Activated CD8-positive, alpha-beta memory T cell treated with anti-CD3 and anti-CD28 coated beads for 1 hour (primary cell): ENCODE results near the gene BAX.
A peak's percentile ranks its signal among the peaks of the same experiment; 100 is the strongest.
"Not testable (repeated sequence)": the region's sequence is repeated elsewhere in the genome, so short reads cannot be mapped to it uniquely, and the experiment has no call there.

Experiments
- DNase-seq, 2 donors: peaks; one replicate each; pipeline ENCODE4 v3.0.0-alpha.2; 2020; ENCODE audit warnings: low read depth in 1 of 2; ENCODE audit errors: extremely low read depth in 1 of 2

The BAX gene

DNA sequence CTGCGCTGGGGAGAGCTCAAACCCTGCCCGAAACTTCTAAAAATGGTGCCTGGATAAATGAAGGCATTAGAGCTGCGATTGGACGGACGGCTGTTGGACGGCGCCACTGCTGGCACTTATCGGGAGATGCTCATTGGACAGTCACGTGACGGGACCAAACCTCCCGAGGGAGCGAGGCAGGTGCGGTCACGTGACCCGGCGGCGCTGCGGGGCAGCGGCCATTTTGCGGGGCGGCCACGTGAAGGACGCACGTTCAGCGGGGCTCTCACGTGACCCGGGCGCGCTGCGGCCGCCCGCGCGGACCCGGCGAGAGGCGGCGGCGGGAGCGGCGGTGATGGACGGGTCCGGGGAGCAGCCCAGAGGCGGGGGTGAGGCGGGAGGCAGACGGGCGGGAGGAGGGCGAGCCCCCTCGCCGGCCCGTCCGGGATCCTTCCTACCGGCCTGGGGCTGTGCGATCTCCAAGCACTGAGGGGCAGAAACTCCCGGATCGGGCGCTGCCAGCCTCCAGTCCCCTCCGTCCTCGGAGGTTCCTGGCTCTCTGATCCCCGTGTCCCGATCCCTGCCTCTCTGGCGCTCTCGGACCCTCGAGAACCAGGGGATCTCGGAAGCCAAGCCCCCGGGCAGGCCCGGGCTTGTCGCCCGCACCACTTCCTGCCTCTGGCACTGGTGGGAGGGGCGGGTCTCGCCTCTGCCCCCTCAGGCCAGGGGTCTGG is at the start of gene BAX:
Gene BAX, plus strand, starts transcription at position 281 of the 713 bp plus-strand sequence. Its CDS starts 54 bp downstream, at position 335.
- peak; percentile 35 to 77 for DNase-seq

DNA sequence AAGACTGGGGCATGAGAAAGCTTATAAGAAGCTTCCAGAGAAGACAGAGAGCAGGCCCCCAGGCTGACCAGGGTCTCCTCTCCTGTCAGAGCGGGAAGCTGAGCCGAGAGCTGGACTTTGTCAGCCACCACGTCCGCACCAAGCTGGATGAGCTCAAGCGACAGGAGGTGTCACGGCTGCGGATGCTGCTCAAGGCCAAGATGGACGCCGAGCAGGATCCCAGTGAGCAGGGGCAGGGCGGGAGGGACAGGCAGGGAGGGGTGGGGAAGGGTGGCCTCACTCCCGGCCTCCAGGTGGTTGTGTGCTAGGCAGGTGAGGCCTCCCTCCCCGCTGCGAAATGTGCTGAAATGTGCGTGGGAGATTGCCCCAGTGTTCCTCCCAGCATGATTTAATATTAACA is 49.0 kb upstream of the BAX start:
- DNase-seq = no peak

DNA sequence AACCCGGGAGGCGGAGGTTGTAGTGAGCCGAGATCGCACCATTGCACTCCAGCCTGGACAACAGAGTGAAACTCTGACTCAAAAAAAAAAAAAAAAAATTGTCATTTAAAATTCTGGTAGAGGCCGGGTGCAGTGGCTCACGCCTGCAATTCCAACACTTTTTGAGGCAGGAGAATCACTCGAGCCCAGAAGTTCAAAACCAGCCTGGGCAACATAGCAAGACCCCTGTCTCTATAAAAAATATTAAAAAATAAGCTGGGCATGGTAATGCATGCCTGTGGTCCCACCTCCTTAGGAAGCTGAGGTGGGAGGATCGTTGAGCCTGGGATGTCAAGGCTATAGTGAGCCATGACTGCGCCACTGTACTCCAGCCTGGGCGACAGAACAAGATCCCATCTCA is 48.4 kb upstream of the BAX start:
- DNase-seq = no peak

DNA sequence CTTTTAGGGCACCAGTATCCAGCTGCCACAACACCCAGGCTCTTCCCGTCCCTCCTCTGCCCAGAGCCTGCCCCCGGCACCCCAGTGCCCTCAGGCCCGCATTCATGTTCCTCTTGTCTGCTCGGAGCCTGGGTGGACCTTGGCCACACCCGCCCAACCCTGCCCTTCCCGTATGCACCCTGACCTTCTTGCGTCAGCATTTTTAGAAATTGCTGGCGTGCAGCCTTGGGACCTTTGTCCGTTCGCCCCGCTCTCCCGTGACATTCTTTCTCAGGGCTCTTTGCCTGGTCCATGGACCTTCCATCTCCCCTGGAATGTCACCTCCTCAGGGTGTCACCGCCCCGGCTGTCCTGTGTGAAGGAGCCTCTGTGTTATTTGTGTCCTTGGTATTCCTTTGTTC is 47.0 kb upstream of the BAX start:
- DNase-seq = no peak

- DNase-seq = not testable (repeated sequence)
These were observed 45.1 kb upstream of the BAX start for GRCh38 chr19:48909424-48910077.

GRCh38 chr19:48910803-48911202 is 43.9 kb upstream of the BAX start:
- DNase-seq = no peak

GRCh38 chr19:48913114-48913889 is 41.4 kb upstream of the BAX start:
- no peak for DNase-seq

DNA sequence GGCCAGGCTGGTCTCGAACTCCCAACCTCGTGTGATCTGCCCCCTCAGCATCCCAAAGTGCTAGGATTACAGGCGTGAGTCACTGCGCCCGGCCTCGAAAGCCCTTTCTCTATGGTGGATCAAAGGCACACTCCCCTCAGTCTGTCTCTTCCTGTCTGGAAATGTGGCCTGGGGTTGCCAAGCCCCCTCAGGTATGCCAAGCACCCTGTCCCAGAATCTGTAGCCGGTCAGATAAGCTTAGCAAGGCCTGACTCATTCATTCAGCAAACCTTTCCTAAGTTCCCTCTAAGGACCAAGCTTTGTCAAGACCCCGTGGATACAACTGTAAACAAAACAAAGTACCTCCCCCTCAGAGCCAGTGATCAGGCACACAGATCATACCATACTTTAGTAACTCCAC is 40.5 kb upstream of the BAX start:
- no peak for DNase-seq

DNA sequence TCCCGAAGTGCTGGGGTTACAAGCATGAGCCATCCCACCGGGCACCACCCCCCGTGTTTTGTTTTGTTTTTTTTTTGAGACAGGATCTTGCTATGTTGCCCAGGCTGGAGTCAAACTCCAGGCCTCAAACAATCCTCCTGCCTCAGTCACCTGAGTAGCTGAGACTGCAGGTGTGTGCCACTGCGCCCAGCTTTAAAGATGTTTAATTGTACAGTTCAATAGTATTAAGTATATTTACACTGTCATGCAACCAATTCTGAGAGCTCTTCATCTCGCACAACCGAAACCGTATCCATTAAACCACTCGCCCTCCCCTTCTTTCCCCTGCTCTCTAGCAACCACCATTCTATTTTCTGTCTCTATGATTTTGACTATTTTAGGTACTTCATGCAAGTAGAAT is 38.9 kb upstream of the BAX start:
- DNase-seq = no peak

DNA sequence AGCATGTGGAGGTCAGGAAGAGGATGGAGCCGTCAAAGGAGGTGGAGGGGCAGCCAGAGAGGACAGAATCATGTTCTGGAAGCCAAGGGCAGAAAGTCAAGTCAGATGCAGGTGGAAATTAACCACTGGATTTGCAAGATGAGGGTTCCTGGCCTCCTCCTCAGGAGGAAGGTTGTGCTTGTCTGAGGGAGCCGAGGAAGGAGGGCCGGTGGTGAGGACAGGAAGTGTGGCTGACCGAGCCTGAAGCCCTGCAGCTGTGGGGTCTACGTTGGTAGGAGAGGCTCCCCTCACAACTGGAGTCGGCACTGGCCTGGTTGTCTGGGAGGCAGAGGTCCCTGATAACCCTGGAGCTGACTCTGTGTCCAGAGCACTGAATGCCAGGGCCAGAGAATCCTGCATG is 36.6 kb upstream of the BAX start:
- DNase-seq = no peak

DNA sequence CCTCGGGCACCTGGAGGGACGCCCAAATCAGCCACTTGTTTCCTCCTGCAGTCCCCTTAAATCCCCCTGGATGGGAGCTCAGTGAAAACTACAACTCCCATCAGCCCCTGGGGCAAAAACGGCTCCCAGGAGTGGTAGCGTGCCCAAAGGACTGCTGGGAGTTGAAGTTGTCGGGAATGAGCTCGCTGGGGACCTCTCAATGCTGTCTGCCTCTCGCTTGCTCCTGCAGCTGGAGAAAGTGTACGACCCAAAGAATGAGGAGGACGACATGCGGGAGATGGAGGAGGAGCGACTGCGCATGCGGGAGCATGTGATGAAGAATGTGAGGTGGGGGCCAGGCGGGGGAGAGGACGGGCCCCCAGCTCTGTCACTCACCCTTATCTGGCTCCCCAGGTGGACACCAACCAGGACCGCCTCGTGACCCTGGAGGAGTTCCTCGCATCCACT is 35.9 kb upstream of the BAX start:
- DNase-seq = no peak

- DNase-seq = not testable (repeated sequence)
These were observed 35.4 kb upstream of the BAX start for GRCh38 chr19:48919271-48919670.

GRCh38 chr19:48920949-48921348 is 33.7 kb upstream of the BAX start:
- DNase-seq = no peak

GRCh38 chr19:48921721-48922500 is 32.8 kb upstream of the BAX start:
- DNase-seq = no peak

- no peak for DNase-seq
These were observed 31.9 kb upstream of the BAX start for GRCh38 chr19:48922548-48923490.

- DNase-seq = no peak
These were observed 29.3 kb upstream of the BAX start for GRCh38 chr19:48925240-48925843.

DNA sequence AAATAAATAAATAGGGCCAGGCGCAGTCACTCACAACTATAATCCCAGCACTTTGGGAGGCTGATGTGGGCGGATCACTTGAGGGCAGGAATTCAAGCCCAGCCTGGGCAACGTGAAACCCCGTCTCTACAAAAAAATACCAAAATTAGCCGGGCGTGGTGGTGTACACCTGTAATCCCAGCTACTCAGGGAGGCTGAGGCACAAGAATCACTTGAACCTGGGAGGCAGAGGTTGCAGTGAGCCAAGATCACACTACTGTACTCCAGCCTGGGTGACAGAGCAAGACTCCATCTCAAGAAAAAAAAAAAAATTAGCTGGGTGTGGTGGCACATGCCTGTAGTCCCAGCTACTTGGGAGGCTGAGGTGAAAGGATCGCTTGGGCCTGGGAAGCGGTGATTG is 28.8 kb upstream of the BAX start:
- not testable (repeated sequence) for DNase-seq

- no peak for DNase-seq
These were observed 27.8 kb upstream of the BAX start for GRCh38 chr19:48926909-48927308.

DNA sequence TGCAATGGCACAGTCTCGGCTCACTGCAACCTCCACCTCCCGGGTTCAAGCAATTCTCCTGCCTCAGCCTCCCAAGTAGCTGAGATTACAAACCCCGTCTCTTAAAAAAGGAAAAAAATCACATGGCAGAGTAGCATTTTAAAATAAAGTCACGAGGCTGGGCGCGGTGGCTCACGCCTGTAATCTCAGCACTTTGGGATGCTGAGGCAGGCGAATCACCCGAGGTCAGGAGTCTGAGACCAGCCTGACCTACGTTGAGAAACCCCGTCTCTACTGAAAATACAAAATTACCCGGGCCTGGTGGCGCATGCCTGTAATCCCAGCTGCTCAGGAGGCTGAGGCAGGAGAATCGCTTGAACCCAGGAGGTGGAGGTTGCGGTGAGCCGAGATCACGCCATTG is 27.0 kb upstream of the BAX start:
- DNase-seq = not testable (repeated sequence)
